IMR-90 (cell line): ENCODE measurements around the gene SPAM1. TPM values are rescaled to one million over a fixed set of nuclear protein-coding genes. Genes with fewer than 3 reads are reported as not detected.

Source experiments
- ATAC-seq: fragments of 200-7000 bp; cut with Tn5 transposase; 2 replicates; pipeline ENCODE4 v1.9.1; 2020; ENCODE audit warnings: low read depth, mild to moderate bottlenecking, moderate library complexity
- BruUV-seq: library from RNA; stranded (reverse); fragments of 400-500 nt; replicated peaks from 2 replicates; lab custom pipeline; 2021; lab: Mats Ljungman, UMichigan
- CTCF ChIA-PET: fragments of 300-600 bp; formaldehyde crosslinking; extraction: SDS; loops from one replicate; lab custom pipeline; 2021; ENCODE audit warnings: antibody characterized with exemption; lab: Yijun Ruan, JAX
- POLR2A ChIA-PET: fragments of 300-600 bp; sonication (Branson Sonifier 250); formaldehyde crosslinking; loops from one replicate; lab custom pipeline; 2022; ENCODE audit warnings: antibody characterized with exemption; ENCODE audit not compliant: unreplicated experiment; lab: Charles Lee
- DNase-seq: peaks from one replicate; pipeline ENCODE4 v3.0.0; 2013
- H2AFZ ChIP-seq: replicated peaks from 2 replicates; pipeline ENCODE3; 2013; ENCODE audit warnings: low read length, mild to moderate bottlenecking; ENCODE audit not compliant: poor library complexity
- H2AK5ac ChIP-seq: 2 replicates; pipeline ENCODE4 v1.6.1; 2013; ENCODE audit warnings: low read depth, low read length, inconsistent platforms
- H2AK9ac ChIP-seq: replicated peaks from 2 replicates; pipeline ENCODE3; 2013; ENCODE audit warnings: mild to moderate bottlenecking, low read depth, low read length, moderate library complexity; ENCODE audit not compliant: poor library complexity
- H2BK120ac ChIP-seq: 2 replicates; pipeline ENCODE4 v1.6.1; 2013; ENCODE audit warnings: low read depth, low read length, inconsistent platforms
- H2BK15ac ChIP-seq: 3 replicates; pipeline ENCODE4 v1.6.1; 2013; ENCODE audit warnings: low read depth, low read length, inconsistent platforms
- H2BK20ac ChIP-seq: 2 replicates; pipeline ENCODE4 v1.6.1; 2013; ENCODE audit warnings: low read depth, mild to moderate bottlenecking, inconsistent platforms, low read length, moderate library complexity
- H2BK5ac ChIP-seq: 2 replicates; pipeline ENCODE4 v1.6.1; 2013; ENCODE audit warnings: mild to moderate bottlenecking, low read depth, low read length, inconsistent platforms; ENCODE audit not compliant: poor library complexity, severe bottlenecking
- H3K14ac ChIP-seq: replicated peaks from 2 replicates; pipeline ENCODE4 v1.6.1; 2013; ENCODE audit warnings: low read depth, low read length, inconsistent platforms
- H3K18ac ChIP-seq: 2 replicates; pipeline ENCODE4 v1.6.1; 2013; ENCODE audit warnings: low read depth, low read length, control low read depth
- H3K23ac ChIP-seq: 2 replicates; pipeline ENCODE4 v1.6.1; 2013; ENCODE audit warnings: low read depth, low read length, inconsistent platforms
- H3K27ac ChIP-seq: 2 replicates; pipeline ENCODE4 v1.5.1; 2013; ENCODE audit warnings: mild to moderate bottlenecking, control low read depth, low read length; ENCODE audit not compliant: insufficient read depth
- H3K27me3 ChIP-seq: 2 replicates; pipeline ENCODE4 v1.6.1; 2013; ENCODE audit warnings: low read length; ENCODE audit not compliant: control insufficient read depth, insufficient read depth
- H3K36me3 ChIP-seq: 2 replicates; pipeline ENCODE4 v1.6.1; 2013; ENCODE audit warnings: low read length, mixed read lengths; ENCODE audit not compliant: control insufficient read depth, insufficient read depth
- H3K4ac ChIP-seq: 2 replicates; pipeline ENCODE4 v1.6.1; 2013; ENCODE audit warnings: low read depth, low read length, inconsistent platforms
- H3K4me1 ChIP-seq: 2 replicates; pipeline ENCODE4 v1.6.1; 2013; ENCODE audit warnings: low read length, mixed read lengths; ENCODE audit not compliant: control insufficient read depth, insufficient read depth
- H3K4me2 ChIP-seq: 2 replicates; pipeline ENCODE4 v1.6.1; 2013; ENCODE audit warnings: low read depth, mild to moderate bottlenecking, control low read depth, low read length, moderate library complexity
- H3K4me3 ChIP-seq: 2 replicates; pipeline ENCODE4 v1.5.1; 2013; ENCODE audit warnings: low read depth, mild to moderate bottlenecking, control low read depth, low read length, moderate library complexity; ENCODE audit not compliant: insufficient read depth
- H3K56ac ChIP-seq: 2 replicates; pipeline ENCODE4 v1.6.1; 2013; ENCODE audit warnings: low read length, inconsistent platforms; ENCODE audit not compliant: insufficient read depth; ENCODE audit errors: extremely low read depth
- H3K79me1 ChIP-seq, 2 experiments: 2 replicates each; pipeline ENCODE4 v1.6.1; 2013; ENCODE audit warnings: low read length in 2 of 2, inconsistent platforms in 1 of 2, low read depth in 1 of 2
- H3K9ac ChIP-seq: 2 replicates; pipeline ENCODE4 v1.6.1; 2013; ENCODE audit warnings: low read depth, low read length, control low read depth
- H3K9me1 ChIP-seq: 2 replicates; pipeline ENCODE4 v1.6.1; 2013; ENCODE audit warnings: low read length, inconsistent platforms; ENCODE audit not compliant: insufficient read depth
- H3K9me3 ChIP-seq: 2 replicates; pipeline ENCODE4 v1.6.1; 2013; ENCODE audit warnings: low read length; ENCODE audit not compliant: control insufficient read depth, insufficient read depth
- H4K20me1 ChIP-seq: 2 replicates; pipeline ENCODE4 v1.6.1; 2013; ENCODE audit warnings: low read length, inconsistent platforms; ENCODE audit not compliant: insufficient read depth
- H4K5ac ChIP-seq: 2 replicates; pipeline ENCODE4 v1.6.1; 2013; ENCODE audit warnings: mild to moderate bottlenecking, low read depth, low read length, control low read depth
- H4K8ac ChIP-seq, 2 experiments: 2 replicates each; pipeline ENCODE4 v1.6.1; 2013; ENCODE audit warnings: low read depth in 2 of 2, low read length in 2 of 2, control low read depth in 1 of 2, inconsistent platforms in 1 of 2
- H4K91ac ChIP-seq: 2 replicates; pipeline ENCODE4 v1.6.1; 2013; ENCODE audit warnings: low read depth, low read length, inconsistent platforms; ENCODE audit not compliant: insufficient read depth
- BHLHE40 ChIP-seq: fragments of 150-350 bp; IDR thresholded peaks from 2 replicates; pipeline ENCODE4 v1.6.1; 2016; ENCODE audit warnings: mild to moderate bottlenecking, low read depth, low read length
- CEBPB ChIP-seq: IDR thresholded peaks from 2 replicates; pipeline ENCODE4 v1.6.1; 2012; ENCODE audit warnings: low read depth, low read length, improper control_type of control experiment
- MAZ ChIP-seq: IDR thresholded peaks from 2 replicates; pipeline ENCODE4 v1.6.1; 2012; ENCODE audit warnings: low read depth, mild to moderate bottlenecking, low read length, improper control_type of control experiment, moderate library complexity, borderline replicate concordance
- MXI1 ChIP-seq: IDR thresholded peaks from 2 replicates; pipeline ENCODE4 v1.6.1; 2012; ENCODE audit warnings: low read depth, mild to moderate bottlenecking, low read length, moderate library complexity, borderline replicate concordance
- NFE2L2 ChIP-seq: fragments of 150-350 bp; IDR thresholded peaks from 2 replicates; pipeline ENCODE4 v1.6.1; 2016; ENCODE audit warnings: low read depth, mild to moderate bottlenecking, low read length
- POLR2A ChIP-seq: IDR thresholded peaks from 2 replicates; pipeline ENCODE4 v1.6.1; 2012; ENCODE audit warnings: mild to moderate bottlenecking, low read depth, low read length
- RCOR1 ChIP-seq: IDR thresholded peaks from 2 replicates; pipeline ENCODE4 v1.6.1; 2012; ENCODE audit warnings: mild to moderate bottlenecking, low read length, improper control_type of control experiment; ENCODE audit not compliant: insufficient replicate concordance
- SMC3 ChIP-seq: fragments of 150-350 bp; IDR thresholded peaks from 2 replicates; pipeline ENCODE4 v1.6.1; 2016; ENCODE audit warnings: low read depth, mild to moderate bottlenecking, antibody characterized with exemption, low read length, moderate library complexity
- WGBS, 2 experiments: methylation state at CpG; one replicate each; pipeline versions ENCODE4 v1.1.5 to v1.1.7; 2013; ENCODE audit warnings: missing lambda C conversion rate in 2 of 2; ENCODE audit not compliant: insufficient read length in 1 of 2; ENCODE audit errors: extremely low coverage in 2 of 2; 5-methylcytosine and 5-hydroxymethylcytosine counted together
- dilution Hi-C: fragments of 300-500 bp; cut with HindIII; formaldehyde crosslinking; loops from one replicate; pipeline ENCODE4 v1.14.3; 2018; ENCODE audit warnings: low sequenced_read_pairs; ENCODE audit not compliant: unreplicated experiment
- in situ Hi-C: fragments of 300-500 bp; cut with MboI; formaldehyde crosslinking; loops from 3 replicates; pipeline ENCODE4 v1.14.3; 2019; ENCODE audit warnings: low sequenced_read_pairs, inconsistent platforms, mixed read lengths
- intact Hi-C: fragments of 100-400 bp; cut with micrococcal nuclease; formaldehyde crosslinking; loops from 2 replicates; pipeline ENCODE4 v1.10.0; 2022
- polyA plus RNA-seq, 3 experiments: library from polyadenylated mRNA; depleted of rRNA; stranded (reverse); fragments of >200 nt; gene quantifications; 2 replicates each; pipeline ENCODE4 v1.2.3, GENCODE V29; 2012; ENCODE audit warnings: low replicate concordance in 1 of 3
- total RNA-seq: library from RNA; depleted of rRNA; stranded (reverse); fragments of >200 nt; gene quantifications from 2 replicates; pipeline ENCODE4 v1.2.3, GENCODE V29; 2012
- TF ChIP-seq, protein P1 (sequence below): fragments of 150-350 bp; IDR thresholded peaks from 2 replicates; pipeline ENCODE4 v1.6.1; 2017; ENCODE audit warnings: mild to moderate bottlenecking, antibody characterized with exemption, low read length, low read depth

The SPAM1 gene
- total and polyA plus RNA-seq, 2 of the 4 experiments (the other 2 are of a cell fraction) = not detected

DNA sequence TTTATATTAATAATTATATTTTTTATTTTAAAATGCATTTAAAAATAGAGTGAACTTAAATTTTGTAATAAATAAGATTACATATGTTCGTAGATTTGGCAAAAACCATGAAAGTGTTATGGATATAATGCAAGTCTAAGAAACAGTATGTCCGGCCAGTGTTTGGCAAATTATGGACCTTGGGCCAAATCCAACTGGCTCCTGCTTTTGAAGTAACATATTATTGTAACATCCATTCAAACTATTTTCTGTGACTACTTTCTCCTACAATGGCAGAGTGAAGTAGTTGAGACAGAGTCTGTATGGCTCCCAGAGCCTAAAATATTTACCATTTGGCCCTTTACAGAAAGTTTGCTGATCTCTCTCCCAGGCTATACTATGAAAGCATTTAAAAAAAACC is 69.0 kb downstream of the SPAM1 start:
- Histone ChIP-seq H3K18ac (no peak overlapping the region), H2BK120ac (no peak overlapping the region), H3K23ac (no peak overlapping the region), H3K4me2 (no peak overlapping the region), H3K9me1 (no peaks in the 10 kb centered on the region), H4K91ac (no peak overlapping the region), H3K4me3 (no peak overlapping the region), H4K8ac (no peak overlapping the region), H3K4ac (no peak overlapping the region), H4K20me1 (no peaks in the 10 kb centered on the region), H3K79me1 (no peaks in the 10 kb centered on the region), H3K9me3 (no peaks in the 10 kb centered on the region), H3K36me3 (no peaks in the 10 kb centered on the region), H3K9ac (no peak overlapping the region), H3K14ac (no peak overlapping the region), H2AK9ac (no peak overlapping the region), H2BK5ac (no peak overlapping the region), H2BK15ac (no peak overlapping the region), H4K5ac (no peak overlapping the region), H3K56ac (no peak overlapping the region), H3K4me1 (no peaks in the 10 kb centered on the region), H2BK20ac (no peak overlapping the region), H3K27ac (no peak overlapping the region), H3K27me3 (no peaks in the 10 kb centered on the region), H2AK5ac (no peak overlapping the region), H2AFZ (no peak overlapping the region)
- in situ Hi-C loops (no loop called here), dilution Hi-C loops (no loop called here), intact Hi-C loops (no loop called here)
- no peak for ATAC-seq
- DNase-seq = no peak
- ChIA-PET CTCF (no interaction called here), POLR2A (no interaction called here)
- TF ChIP-seq MXI1 (no peak), POLR2A (no peak), NFE2L2 (no peak), CEBPB (no peak), MAZ (no peak), SMC3 (no peak), BHLHE40 (no peak), RCOR1 (no peak)
- TF ChIP-seq, protein P1, sequence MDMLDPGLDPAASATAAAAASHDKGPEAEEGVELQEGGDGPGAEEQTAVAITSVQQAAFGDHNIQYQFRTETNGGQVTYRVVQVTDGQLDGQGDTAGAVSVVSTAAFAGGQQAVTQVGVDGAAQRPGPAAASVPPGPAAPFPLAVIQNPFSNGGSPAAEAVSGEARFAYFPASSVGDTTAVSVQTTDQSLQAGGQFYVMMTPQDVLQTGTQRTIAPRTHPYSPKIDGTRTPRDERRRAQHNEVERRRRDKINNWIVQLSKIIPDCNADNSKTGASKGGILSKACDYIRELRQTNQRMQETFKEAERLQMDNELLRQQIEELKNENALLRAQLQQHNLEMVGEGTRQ = no peak
- no TSS peak for BruUV-seq
- no CpG with 5 or more reads among the region's 2 CpGs for WGBS, 2 experiments
